Endothelial cell of umbilical vein (primary cell): ENCODE results near the gene ZGLP1. TPM values are rescaled to one million over a fixed set of nuclear protein-coding genes. Genes with fewer than 3 reads are reported as not detected.

Experiments used
- BruUV-seq: library from RNA; stranded (reverse); fragments of 400-500 nt; replicated peaks from 2 replicates; lab custom pipeline; 2021; lab: Mats Ljungman, UMichigan
- CTCF ChIA-PET: fragments of 300-600, 350-600 bp; sonication (Branson Sonifier 250); formaldehyde crosslinking; loops from one replicate; lab custom pipeline; 2021; ENCODE audit warnings: antibody characterized with exemption, inconsistent platforms; lab: Charles Lee
- POLR2A ChIA-PET: fragments of 300-600, 350-600 bp; sonication (Branson Sonifier 250); formaldehyde crosslinking; loops from one replicate; lab custom pipeline; 2021; ENCODE audit warnings: antibody characterized with exemption, inconsistent platforms; lab: Charles Lee
- DNase-seq: peaks from one replicate; pipeline ENCODE4 v3.0.0-alpha.2; 2011; ENCODE audit warnings: low read depth, low spot score
- FAIRE-seq: peaks from 2 replicates; lab custom pipeline; 2011; peaks lifted over from hg19 to GRCh38; lab: Jason Lieb, UNC
- H2AFZ ChIP-seq: 2 replicates; pipeline ENCODE4 v1.6.0; 2012; ENCODE audit warnings: low read depth, low read length, control low read depth, inconsistent platforms
- H3K27ac ChIP-seq: 2 replicates; pipeline ENCODE4 v1.5.1; 2011; ENCODE audit warnings: low read depth, mild to moderate bottlenecking, control low read depth, low read length, moderate library complexity; ENCODE audit not compliant: insufficient read depth
- H3K27me3 ChIP-seq, 2 experiments: 2 replicates each; pipeline versions ENCODE4 v1.6.0 to v1.6.1; 2011; ENCODE audit warnings: low read length in 2 of 2, mixed read lengths in 1 of 2; ENCODE audit not compliant: control insufficient read depth in 2 of 2, insufficient read depth in 2 of 2
- H3K36me3 ChIP-seq, 2 experiments: 2 replicates in 1 of 2; 3 replicates in 1 of 2; pipeline ENCODE4 v1.5.1; 2011; ENCODE audit warnings: low read length in 2 of 2, mild to moderate bottlenecking in 1 of 2, moderate library complexity in 1 of 2; ENCODE audit not compliant: control insufficient read depth in 2 of 2, insufficient read depth in 2 of 2; ENCODE audit errors: extremely low read depth in 1 of 2
- H3K4me1 ChIP-seq: 3 replicates; pipeline ENCODE4 v1.5.1; 2011; ENCODE audit warnings: mild to moderate bottlenecking, low read length; ENCODE audit not compliant: control insufficient read depth, insufficient read depth; ENCODE audit errors: extremely low read depth
- H3K4me2 ChIP-seq: 2 replicates; pipeline ENCODE4 v1.6.1; 2011; ENCODE audit warnings: low read length, control low read depth, mixed read lengths; ENCODE audit not compliant: insufficient read depth
- H3K4me3 ChIP-seq, 3 experiments: fragments of 200-600 bp in 1 of 3; sonication (generic), shearing (Covaris generic) in 1 of 3; replicated peaks in 1 of 3; 2 replicates each; pipeline ENCODE4 v1.5.1; 2011 to 2016; ENCODE audit warnings: control low read depth in 3 of 3, low read length in 3 of 3, mild to moderate bottlenecking in 2 of 3, inconsistent platforms in 1 of 3, low read depth in 1 of 3, moderate library complexity in 1 of 3; ENCODE audit not compliant: insufficient read depth in 1 of 3
- H3K79me2 ChIP-seq: 2 replicates; pipeline ENCODE4 v1.6.0; 2012; ENCODE audit warnings: low read length, inconsistent platforms; ENCODE audit not compliant: control insufficient read depth, insufficient read depth
- H3K9ac ChIP-seq: replicated peaks from 2 replicates; pipeline ENCODE3; 2011; ENCODE audit warnings: low read length, control low read depth; ENCODE audit not compliant: insufficient read depth; ENCODE audit errors: extremely low read depth
- H3K9me1 ChIP-seq: replicated peaks from 3 replicates; pipeline ENCODE4 v1.6.0; 2011; ENCODE audit warnings: mild to moderate bottlenecking, low read length; ENCODE audit not compliant: control insufficient read depth, insufficient read depth; ENCODE audit errors: extremely low read depth
- H3K9me3 ChIP-seq: replicated peaks from 2 replicates; pipeline ENCODE4 v1.5.1; 2012; ENCODE audit warnings: low read length, inconsistent platforms; ENCODE audit not compliant: control insufficient read depth, insufficient read depth
- H4K20me1 ChIP-seq: replicated peaks from 2 replicates; pipeline ENCODE3; 2011; ENCODE audit warnings: mild to moderate bottlenecking, low read length; ENCODE audit not compliant: control insufficient read depth, insufficient read depth; ENCODE audit errors: extremely low read depth
- CTCF ChIP-seq, 2 donors: IDR thresholded peaks; 1 replicate in 1 of 2; 2 replicates in 1 of 2; pipeline ENCODE4 v1.5.1; 2011; ENCODE audit warnings: low read length in 2 of 2, mild to moderate bottlenecking in 2 of 2, moderate library complexity in 2 of 2, control low read depth in 1 of 2, inconsistent platforms in 1 of 2, low read depth in 1 of 2; ENCODE audit not compliant: insufficient read depth in 1 of 2; ENCODE audit errors: extremely low read depth in 1 of 2
- EZH2 ChIP-seq: IDR thresholded peaks from 2 replicates; pipeline ENCODE4 v1.6.1; 2012; ENCODE audit warnings: borderline replicate concordance, low read depth, mild to moderate bottlenecking, moderate library complexity, low read length, inconsistent platforms; ENCODE audit not compliant: severe bottlenecking
- FOS ChIP-seq: IDR thresholded peaks from 2 replicates; pipeline ENCODE4 v1.6.1; 2011; ENCODE audit warnings: mild to moderate bottlenecking, low read length, moderate library complexity, borderline replicate concordance; ENCODE audit not compliant: insufficient read depth
- GATA2 ChIP-seq: IDR thresholded peaks from 2 replicates; pipeline ENCODE4 v1.7.0; 2011; ENCODE audit warnings: low read depth, mild to moderate bottlenecking, moderate library complexity, mixed read lengths, low read length; ENCODE audit not compliant: insufficient read length, insufficient read depth
- JUN ChIP-seq: IDR thresholded peaks from 2 replicates; pipeline ENCODE4 v1.6.1; 2011; ENCODE audit warnings: borderline replicate concordance, low read depth; ENCODE audit not compliant: insufficient read length, insufficient read depth
- MAX ChIP-seq: IDR thresholded peaks from 2 replicates; pipeline ENCODE4 v1.6.1; 2011; ENCODE audit not compliant: insufficient read depth, insufficient read length
- MYC ChIP-seq: IDR thresholded peaks from one replicate; pipeline ENCODE4 v1.6.1; 2011; ENCODE audit warnings: mild to moderate bottlenecking, low read depth, low read length
- POLR2A ChIP-seq: IDR thresholded peaks from 2 replicates; pipeline ENCODE4 v1.6.1; 2012; ENCODE audit warnings: low read depth, mild to moderate bottlenecking, control low read depth, low read length
- POLR2AphosphoS5 ChIP-seq: IDR thresholded peaks from 2 replicates; pipeline ENCODE4 v1.6.1; 2012; ENCODE audit warnings: low read depth, mild to moderate bottlenecking, control low read depth, low read length, moderate library complexity; ENCODE audit not compliant: insufficient read depth
- dilution Hi-C: fragments of 300-500 bp; cut with MboI; formaldehyde crosslinking; loops from one replicate; pipeline ENCODE4 v1.15.0; 2019; ENCODE audit warnings: low sequenced_read_pairs; ENCODE audit not compliant: extremely low pct_ligation_motif_present
- intact Hi-C: fragments of 100-400 bp; cut with micrococcal nuclease; formaldehyde crosslinking; loops from one replicate; pipeline ENCODE4 v1.10.0; 2022
- polyA plus RNA-seq, 4 experiments: library from polyadenylated mRNA; depleted of rRNA in 3 of 4; stranded (reverse) in 3 of 4; unstranded in 1 of 4; fragments of >200 nt; gene quantifications; 2 replicates each; pipeline versions ENCODE4 v1.2.1 to v1.2.3, GENCODE V29; 2011 to 2012; ENCODE audit warnings: missing spikeins in 1 of 4
- total RNA-seq: library from RNA; stranded (reverse); gene quantifications from 2 replicates; pipeline ENCODE4 v1.2.3, GENCODE V29; 2021

Gene ZGLP1
- total and polyA plus RNA-seq, 2 donors (not counting 3 experiments of a cell fraction or from before 2014, with no cell fraction given): 1.6 to 2.9 TPM

- H2AFZ ChIP-seq: no peak overlapping the region
- H4K20me1 ChIP-seq: no peaks in the 10 kb centered on the region
- H3K27me3 ChIP-seq: no peaks in the 10 kb centered on the region
- H3K36me3 ChIP-seq: peaks cover 6 to 29% of the 10 kb centered on the region in 2 experiments
- no peaks in the 10 kb centered on the region for H3K4me1 ChIP-seq
- intact Hi-C loops (loop anchor here (2.0 to 5.0 kb wide), 2 partner anchors 16 to 45 kb away; partner anchors contain the start of genes ICAM1 and RAVER1), dilution Hi-C loops (no loop called here)
- H3K27ac ChIP-seq: no peak overlapping the region
- TF ChIP-seq FOS: no peak
- TF ChIP-seq GATA2: no peak
- no peak for TF ChIP-seq EZH2
- TF ChIP-seq MYC: no peak
- TF ChIP-seq MAX: no peak
- no peak for TF ChIP-seq JUN
- TF ChIP-seq CTCF (IDR thresholded peaks at IDR 0.05; ENCODE audit: extremely low read depth in 1 of 2, insufficient read depth in 1 of 2, low read depth in 1 of 2, low read length in 2 of 2): no peak
- no peak for TF ChIP-seq POLR2AphosphoS5
- no peak for TF ChIP-seq POLR2A
- CTCF ChIA-PET: interaction anchor here (0.8 to 2.3 kb wide), 4 partner anchors 15 to 59 kb away, joined by 4 read pairs; partner anchors contain the start of gene ICAM1
- no peaks in the 10 kb centered on the region for H3K9me3 ChIP-seq
- H3K9ac ChIP-seq: no peak overlapping the region
- no TSS peak for BruUV-seq
- POLR2A ChIA-PET: no interaction called here
- no peak overlapping the region for H3K4me3 ChIP-seq
- H3K9me1 ChIP-seq: no peaks in the 10 kb centered on the region
- DNase-seq: no peak
- H3K79me2 ChIP-seq: no peaks in the 10 kb centered on the region
- FAIRE-seq: no peak
- H3K4me2 ChIP-seq: no peak overlapping the region
Observed at GRCh38 chr19:10317045-10317856, 7.6 kb upstream of the ZGLP1 start.
